SJCRH30 (cell line): ENCODE data around the gene KRT1. TPM values are rescaled to one million over a fixed set of nuclear protein-coding genes. Genes with fewer than 3 reads are reported as not detected.

ENCODE experiments used
- DNase-seq, 2 experiments: peaks; one replicate each; pipeline ENCODE4 v3.0.0-alpha.2; 2015 to 2020
- H3K27ac ChIP-seq: fragments of 250-450 bp; sonication (Bioruptor Pico); 2 replicates; pipeline ENCODE4 v1.5.1; 2020; ENCODE audit warnings: mild to moderate bottlenecking, moderate library complexity
- H3K27me3 ChIP-seq: fragments of 250-450 bp; sonication (Bioruptor Pico); 2 replicates; pipeline ENCODE4 v1.5.1; 2020; ENCODE audit warnings: mild to moderate bottlenecking, moderate library complexity
- H3K36me3 ChIP-seq: fragments of 250-450 bp; sonication (Bioruptor Pico); 2 replicates; pipeline ENCODE4 v1.5.1; 2020; ENCODE audit warnings: mild to moderate bottlenecking, moderate library complexity
- H3K4me1 ChIP-seq: fragments of 250-450 bp; sonication (Bioruptor Pico); 2 replicates; pipeline ENCODE4 v1.5.1; 2020; ENCODE audit warnings: mild to moderate bottlenecking, moderate library complexity
- H3K4me3 ChIP-seq: fragments of 250-450 bp; sonication (Bioruptor Pico); 2 replicates; pipeline ENCODE4 v1.5.1; 2020; ENCODE audit warnings: mild to moderate bottlenecking, moderate library complexity
- H3K9me3 ChIP-seq: fragments of 250-450 bp; sonication (Bioruptor Pico); replicated peaks from 2 replicates; pipeline ENCODE4 v1.5.1; 2020; ENCODE audit warnings: mild to moderate bottlenecking, moderate library complexity
- total RNA-seq: library from RNA; depleted of rRNA; stranded (reverse); fragments of >200 nt; shearing (Covaris generic); gene quantifications from 2 replicates; pipeline ENCODE4 v1.2.3, GENCODE V29; 2014

The KRT1 gene
- total RNA-seq, 1 experiment from 2014 or later = not detected

DNA sequence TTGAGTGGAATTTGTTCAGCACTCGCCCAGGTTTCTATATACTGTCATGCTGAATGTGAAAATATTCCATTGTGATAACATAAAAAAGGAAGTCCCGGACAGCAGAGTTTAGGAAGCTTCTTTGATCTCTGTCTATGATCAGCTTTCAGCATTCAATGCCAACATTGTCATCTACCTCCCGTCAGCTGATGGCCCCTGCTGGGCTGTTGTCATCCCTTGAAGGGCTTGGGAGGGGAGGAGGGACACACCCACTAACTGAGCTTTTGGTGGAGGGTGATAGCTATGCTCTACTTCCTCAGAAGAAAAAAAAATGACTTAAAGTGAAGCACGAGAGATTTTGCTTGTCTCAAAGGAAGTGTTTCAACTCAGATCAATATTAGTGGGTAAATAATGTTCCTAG lies 27.8 kb upstream of the KRT1 start:
- H3K27me3 ChIP-seq = no peaks in the 10 kb centered on the region
- no peak for DNase-seq
- H3K4me1 ChIP-seq = no peaks in the 10 kb centered on the region
- H3K27ac ChIP-seq = no peak overlapping the region
- H3K4me3 ChIP-seq = no peak overlapping the region
- H3K36me3 ChIP-seq = no peaks in the 10 kb centered on the region
- H3K9me3 ChIP-seq = no peaks in the 10 kb centered on the region

DNA sequence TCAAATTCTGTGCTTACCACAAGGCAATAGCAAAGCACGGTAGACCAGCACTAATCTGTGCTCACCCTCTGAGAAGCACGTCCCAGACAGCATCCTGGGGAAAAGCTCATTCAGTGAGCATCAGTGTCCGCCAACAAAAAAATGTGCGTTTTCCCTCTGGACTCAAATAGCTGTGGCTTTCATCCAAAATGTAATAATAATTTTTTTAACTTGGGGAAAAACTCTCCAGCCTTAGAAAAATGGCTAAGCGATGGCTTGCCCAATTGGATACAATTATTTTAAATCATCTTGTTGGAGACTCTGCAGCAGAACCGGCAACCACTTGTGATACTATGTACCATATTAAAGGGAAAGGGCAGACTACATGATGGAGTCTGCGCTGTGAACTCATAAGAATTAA lies 24.3 kb upstream of the KRT1 start:
- Histone ChIP-seq H3K4me1 (no peaks in the 10 kb centered on the region), H3K9me3 (no peaks in the 10 kb centered on the region), H3K27me3 (no peaks in the 10 kb centered on the region), H3K4me3 (no peak overlapping the region), H3K27ac (no peak overlapping the region), H3K36me3 (no peaks in the 10 kb centered on the region)
- no peak for DNase-seq

- H3K27ac ChIP-seq = no peak overlapping the region
- DNase-seq = no peak
- H3K27me3 ChIP-seq = no peaks in the 10 kb centered on the region
- no peak overlapping the region for H3K4me3 ChIP-seq
- H3K36me3 ChIP-seq = no peaks in the 10 kb centered on the region
- no peaks in the 10 kb centered on the region for H3K4me1 ChIP-seq
- no peaks in the 10 kb centered on the region for H3K9me3 ChIP-seq
Observed at GRCh38 chr12:52703878-52704277, 23.7 kb upstream of the KRT1 start.

DNA sequence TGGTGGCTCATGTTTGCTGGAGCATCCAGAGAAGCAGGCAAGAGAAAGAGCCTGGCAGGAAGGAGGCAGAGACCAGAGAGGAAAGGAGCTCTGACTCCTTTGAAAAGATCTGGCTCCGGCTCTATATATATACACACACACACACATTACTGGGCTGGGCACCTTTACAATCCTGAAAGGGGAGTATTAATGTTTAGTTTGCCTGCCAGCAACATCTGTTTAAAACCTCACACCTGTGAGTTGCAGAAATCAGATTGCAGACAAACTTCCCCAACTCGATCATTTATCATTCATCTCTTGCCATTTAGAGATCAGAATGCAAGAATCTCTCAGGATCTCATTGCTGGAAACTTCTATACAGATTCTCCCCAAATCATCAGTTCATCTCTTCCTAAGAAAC lies 23.2 kb upstream of the KRT1 start, which contains the start of gene KRT77:
Gene KRT77, minus strand, starts transcription at position 101 of the 400 bp plus-strand sequence. Its CDS starts 90 bp downstream, at position 11.
- Histone ChIP-seq H3K27me3 (no peaks in the 10 kb centered on the region), H3K27ac (no peak within 1 kb of the TSS), H3K9me3 (no peaks in the 10 kb centered on the region), H3K4me3 (no peak within 1 kb of the TSS), H3K4me1 (no peaks in the 10 kb centered on the region), H3K36me3 (no peaks in the 10 kb centered on the region)
- DNase-seq = no peak

- no peaks in the 10 kb centered on the region for H3K27me3 ChIP-seq
- no peaks in the 10 kb centered on the region for H3K36me3 ChIP-seq
- no peak for DNase-seq
- H3K9me3 ChIP-seq = no peaks in the 10 kb centered on the region
- H3K27ac ChIP-seq = no peak overlapping the region
- H3K4me1 ChIP-seq = no peaks in the 10 kb centered on the region
- no peak overlapping the region for H3K4me3 ChIP-seq
Observed at GRCh38 chr12:52702338-52702737, 22.1 kb upstream of the KRT1 start.

DNA sequence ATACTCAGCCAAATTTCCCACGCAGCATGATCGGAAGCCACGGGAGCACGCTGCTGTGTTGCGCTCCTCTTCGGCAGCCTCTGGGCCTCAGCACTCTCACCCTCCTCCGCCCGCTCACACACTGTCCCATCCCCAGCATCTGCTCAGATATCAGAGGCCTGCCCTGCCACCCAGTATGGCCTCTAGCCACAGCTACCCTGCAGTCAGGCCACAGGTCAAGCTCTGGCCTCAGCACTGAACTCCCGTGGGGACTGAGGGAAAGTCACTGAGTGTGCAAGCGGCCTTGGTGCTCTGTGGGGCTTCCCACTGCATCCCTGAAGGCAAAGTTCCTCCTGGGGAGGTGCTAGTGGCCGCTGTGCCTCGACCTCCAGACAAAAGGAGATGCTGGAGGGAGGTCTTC lies 21.1 kb upstream of the KRT1 start:
- Histone ChIP-seq H3K9me3 (no peaks in the 10 kb centered on the region), H3K36me3 (no peaks in the 10 kb centered on the region), H3K4me3 (no peak overlapping the region), H3K4me1 (no peaks in the 10 kb centered on the region), H3K27me3 (no peaks in the 10 kb centered on the region), H3K27ac (no peak overlapping the region)
- DNase-seq = no peak

- Histone ChIP-seq H3K27me3 (no peaks in the 10 kb centered on the region), H3K4me3 (no peak overlapping the region), H3K9me3 (no peaks in the 10 kb centered on the region), H3K4me1 (no peaks in the 10 kb centered on the region), H3K27ac (no peak overlapping the region), H3K36me3 (no peaks in the 10 kb centered on the region)
- DNase-seq = no peak
Observed at GRCh38 chr12:52699960-52700359, 19.8 kb upstream of the KRT1 start.

- no peak for DNase-seq
- Histone ChIP-seq H3K4me1 (no peaks in the 10 kb centered on the region), H3K4me3 (no peak overlapping the region), H3K9me3 (no peaks in the 10 kb centered on the region), H3K27ac (no peak overlapping the region), H3K27me3 (no peaks in the 10 kb centered on the region), H3K36me3 (no peaks in the 10 kb centered on the region)
Observed at GRCh38 chr12:52699373-52699772, 19.2 kb upstream of the KRT1 start.

GRCh38 chr12:52698651-52699340 lies 18.6 kb upstream of the KRT1 start:
- Histone ChIP-seq H3K27me3 (no peaks in the 10 kb centered on the region), H3K36me3 (no peaks in the 10 kb centered on the region), H3K9me3 (no peaks in the 10 kb centered on the region), H3K27ac (no peak overlapping the region), H3K4me3 (no peak overlapping the region), H3K4me1 (no peaks in the 10 kb centered on the region)
- DNase-seq = no peak

DNA sequence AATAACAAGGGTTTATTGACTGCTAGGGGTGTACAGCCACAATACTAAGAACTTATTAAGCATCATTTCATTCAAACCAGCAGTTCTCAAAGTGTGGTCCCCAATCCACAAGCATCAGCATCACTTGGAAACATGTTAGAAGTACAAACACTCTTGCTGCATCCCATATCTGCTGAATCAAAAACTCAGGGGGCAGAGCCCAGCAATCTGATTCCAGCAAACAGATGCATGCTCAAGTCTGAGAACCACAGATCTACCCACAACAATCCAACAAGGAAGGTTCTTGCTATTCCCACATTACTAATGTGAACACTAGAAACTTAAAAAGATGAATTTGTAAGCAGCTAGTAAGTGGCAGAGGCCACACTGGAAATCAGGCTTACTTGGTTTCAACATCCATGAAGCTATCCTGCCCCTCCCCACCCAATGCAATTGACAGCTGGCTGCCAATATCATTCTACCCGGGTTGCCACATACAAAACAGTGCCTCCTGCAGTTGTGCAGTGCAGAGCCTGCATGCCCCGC lies 16.9 kb upstream of the KRT1 start:
- Histone ChIP-seq H3K9me3 (no peaks in the 10 kb centered on the region), H3K36me3 (no peaks in the 10 kb centered on the region), H3K27me3 (no peaks in the 10 kb centered on the region), H3K4me3 (no peak overlapping the region), H3K27ac (no peak overlapping the region), H3K4me1 (no peaks in the 10 kb centered on the region)
- DNase-seq = no peak

- no peaks in the 10 kb centered on the region for H3K36me3 ChIP-seq
- H3K9me3 ChIP-seq = no peaks in the 10 kb centered on the region
- DNase-seq = no peak
- H3K27me3 ChIP-seq = no peaks in the 10 kb centered on the region
- no peaks in the 10 kb centered on the region for H3K4me1 ChIP-seq
- no peak overlapping the region for H3K4me3 ChIP-seq
- no peak overlapping the region for H3K27ac ChIP-seq
Observed at GRCh38 chr12:52696588-52696987, 16.4 kb upstream of the KRT1 start.

- Histone ChIP-seq H3K36me3 (no peaks in the 10 kb centered on the region), H3K9me3 (no peaks in the 10 kb centered on the region), H3K4me1 (no peaks in the 10 kb centered on the region), H3K27ac (no peak overlapping the region), H3K4me3 (no peak overlapping the region), H3K27me3 (no peaks in the 10 kb centered on the region)
- no peak for DNase-seq
Observed at GRCh38 chr12:52695039-52695438, 14.8 kb upstream of the KRT1 start.

DNA sequence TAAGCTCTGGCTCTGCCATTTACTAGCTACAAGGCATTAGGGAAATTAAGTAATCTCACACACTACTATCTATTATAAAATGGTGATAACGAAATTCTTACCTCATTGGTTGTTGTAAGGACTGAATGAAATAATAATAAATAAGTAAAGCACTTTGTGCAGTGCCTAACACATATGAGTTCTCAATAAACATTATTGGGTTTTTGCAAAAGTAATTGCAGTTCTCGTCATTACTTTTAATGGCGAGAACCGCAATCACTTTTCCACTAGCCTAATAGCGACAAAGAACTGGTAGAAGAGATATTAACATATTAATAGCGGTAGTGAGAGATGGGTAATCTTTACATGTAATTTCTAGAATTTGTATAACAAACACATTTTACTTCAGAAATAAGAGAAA lies 13.9 kb upstream of the KRT1 start:
- Histone ChIP-seq H3K27me3 (no peaks in the 10 kb centered on the region), H3K27ac (no peak overlapping the region), H3K4me1 (no peaks in the 10 kb centered on the region), H3K9me3 (no peaks in the 10 kb centered on the region), H3K4me3 (no peak overlapping the region), H3K36me3 (no peaks in the 10 kb centered on the region)
- no peak for DNase-seq

DNA sequence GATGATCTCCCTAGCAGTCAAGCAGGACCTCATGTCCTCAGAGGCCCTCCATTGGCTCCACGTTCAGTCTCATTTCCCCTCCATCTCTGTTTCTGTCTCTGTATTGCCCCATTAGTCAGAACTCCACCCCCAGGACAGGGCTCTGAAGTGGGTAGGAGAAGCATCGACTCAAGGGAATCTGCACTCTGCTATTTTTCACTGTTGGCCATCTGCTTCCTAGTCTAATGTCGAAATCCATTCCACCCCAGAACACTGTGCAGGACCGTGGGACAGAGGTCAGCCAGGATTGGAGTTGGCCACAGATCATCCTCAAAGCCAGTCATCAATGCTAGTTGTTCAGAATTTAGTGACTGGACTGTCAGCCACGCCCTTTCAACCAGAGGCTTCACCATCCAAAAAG lies 13.1 kb upstream of the KRT1 start:
- Histone ChIP-seq H3K36me3 (no peaks in the 10 kb centered on the region), H3K4me3 (no peak overlapping the region), H3K9me3 (no peaks in the 10 kb centered on the region), H3K27ac (no peak overlapping the region), H3K27me3 (no peaks in the 10 kb centered on the region), H3K4me1 (no peaks in the 10 kb centered on the region)
- DNase-seq = no peak

DNA sequence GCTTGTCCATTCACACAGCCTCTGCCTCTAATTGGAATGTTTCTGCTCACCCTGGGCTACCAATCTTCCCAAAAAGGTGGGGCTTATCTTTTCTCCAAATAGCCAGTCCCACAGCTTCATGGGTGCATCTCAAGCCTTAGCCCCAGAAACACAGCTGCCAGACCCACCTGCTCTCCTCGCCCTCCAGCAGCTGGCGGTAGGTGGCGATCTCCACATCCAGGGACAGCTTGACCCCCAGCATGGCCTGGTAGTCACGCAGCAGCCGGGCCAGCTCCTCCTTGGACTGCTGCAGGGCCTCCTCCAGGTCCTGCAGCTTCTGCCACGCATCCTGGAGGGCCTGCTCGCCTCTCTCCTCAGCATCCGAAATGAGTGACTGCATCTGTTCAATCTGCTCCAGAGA lies 12.0 kb upstream of the KRT1 start:
- no peaks in the 10 kb centered on the region for H3K36me3 ChIP-seq

DNA sequence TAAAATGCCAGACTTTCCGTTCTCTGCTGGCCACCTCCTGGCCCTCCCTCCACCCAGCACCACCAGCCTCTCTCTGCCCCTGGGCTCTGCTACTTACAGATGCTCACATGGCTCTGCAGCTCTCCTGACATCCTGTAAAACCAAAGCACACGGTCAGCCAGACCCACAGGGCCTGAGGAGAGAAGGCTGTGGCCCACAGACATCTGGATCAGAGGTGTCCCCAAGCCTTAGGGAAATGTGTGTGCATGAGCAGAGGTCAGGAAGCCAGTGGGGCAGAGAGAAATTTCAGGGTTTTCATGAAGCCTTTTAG lies 11.6 kb upstream of the KRT1 start:
- no peaks in the 10 kb centered on the region for H3K9me3 ChIP-seq
- DNase-seq = no peak
- H3K27ac ChIP-seq = no peak overlapping the region
- H3K4me1 ChIP-seq = no peaks in the 10 kb centered on the region
- H3K36me3 ChIP-seq = no peaks in the 10 kb centered on the region
- no peaks in the 10 kb centered on the region for H3K27me3 ChIP-seq
- H3K4me3 ChIP-seq = no peak overlapping the region

More for the DNA sequence above, 12.0 kb upstream of the KRT1 start:
- DNase-seq = peak in 1 of 2 experiments; percentile 5
- Histone ChIP-seq H3K27me3 (no peaks in the 10 kb centered on the region), H3K4me1 (no peaks in the 10 kb centered on the region), H3K4me3 (no peak overlapping the region), H3K9me3 (no peaks in the 10 kb centered on the region), H3K27ac (no peak overlapping the region)
